SIG-M5 (cell line): ENCODE measurements around the gene MYPN.
"Not testable (repeated sequence)": the region's sequence is repeated elsewhere in the genome, so short reads cannot be mapped to it uniquely, and the experiment has no call there.

Experiments
- DNase-seq: peaks from one replicate; lab custom pipeline; 2025; lab: John Stamatoyannopoulos, UW

MYPN gene, protein sequence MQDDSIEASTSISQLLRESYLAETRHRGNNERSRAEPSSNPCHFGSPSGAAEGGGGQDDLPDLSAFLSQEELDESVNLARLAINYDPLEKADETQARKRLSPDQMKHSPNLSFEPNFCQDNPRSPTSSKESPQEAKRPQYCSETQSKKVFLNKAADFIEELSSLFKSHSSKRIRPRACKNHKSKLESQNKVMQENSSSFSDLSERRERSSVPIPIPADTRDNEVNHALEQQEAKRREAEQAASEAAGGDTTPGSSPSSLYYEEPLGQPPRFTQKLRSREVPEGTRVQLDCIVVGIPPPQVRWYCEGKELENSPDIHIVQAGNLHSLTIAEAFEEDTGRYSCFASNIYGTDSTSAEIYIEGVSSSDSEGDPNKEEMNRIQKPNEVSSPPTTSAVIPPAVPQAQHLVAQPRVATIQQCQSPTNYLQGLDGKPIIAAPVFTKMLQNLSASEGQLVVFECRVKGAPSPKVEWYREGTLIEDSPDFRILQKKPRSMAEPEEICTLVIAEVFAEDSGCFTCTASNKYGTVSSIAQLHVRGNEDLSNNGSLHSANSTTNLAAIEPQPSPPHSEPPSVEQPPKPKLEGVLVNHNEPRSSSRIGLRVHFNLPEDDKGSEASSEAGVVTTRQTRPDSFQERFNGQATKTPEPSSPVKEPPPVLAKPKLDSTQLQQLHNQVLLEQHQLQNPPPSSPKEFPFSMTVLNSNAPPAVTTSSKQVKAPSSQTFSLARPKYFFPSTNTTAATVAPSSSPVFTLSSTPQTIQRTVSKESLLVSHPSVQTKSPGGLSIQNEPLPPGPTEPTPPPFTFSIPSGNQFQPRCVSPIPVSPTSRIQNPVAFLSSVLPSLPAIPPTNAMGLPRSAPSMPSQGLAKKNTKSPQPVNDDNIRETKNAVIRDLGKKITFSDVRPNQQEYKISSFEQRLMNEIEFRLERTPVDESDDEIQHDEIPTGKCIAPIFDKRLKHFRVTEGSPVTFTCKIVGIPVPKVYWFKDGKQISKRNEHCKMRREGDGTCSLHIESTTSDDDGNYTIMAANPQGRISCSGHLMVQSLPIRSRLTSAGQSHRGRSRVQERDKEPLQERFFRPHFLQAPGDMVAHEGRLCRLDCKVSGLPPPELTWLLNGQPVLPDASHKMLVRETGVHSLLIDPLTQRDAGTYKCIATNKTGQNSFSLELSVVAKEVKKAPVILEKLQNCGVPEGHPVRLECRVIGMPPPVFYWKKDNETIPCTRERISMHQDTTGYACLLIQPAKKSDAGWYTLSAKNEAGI (N-terminal part only)

DNA sequence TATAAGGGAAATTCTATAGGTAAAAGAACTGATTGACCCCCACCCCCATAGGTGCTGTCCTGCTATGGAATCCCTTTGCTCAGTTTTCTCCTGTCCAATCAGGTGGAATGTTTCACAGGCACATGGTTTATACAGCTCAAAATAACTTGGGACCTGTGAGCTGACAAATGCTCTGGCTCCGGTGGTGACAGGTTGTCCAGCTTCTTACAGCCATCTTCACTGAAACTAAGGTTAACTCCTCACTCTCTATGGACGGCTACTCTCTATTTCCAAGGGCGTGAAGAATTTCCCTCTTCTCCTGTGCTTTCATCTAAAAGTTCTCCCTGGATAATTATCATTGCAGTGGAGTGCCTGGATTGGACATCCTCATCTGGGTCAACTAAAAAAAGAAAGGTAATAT is at the start of gene MYPN:
Gene MYPN, plus strand, starts transcription at position 158 of the 400 bp plus-strand sequence. CDS start 11,951 bp downstream, outside the sequence.
- DNase-seq = no peak

- no peak for DNase-seq
Observed at GRCh38 chr10:68067029-68067428, 42.3 kb upstream of the MYPN start.

- DNase-seq = no peak
Observed at GRCh38 chr10:68067508-68067907, 41.8 kb upstream of the MYPN start.

GRCh38 chr10:68073631-68074030 is 35.7 kb upstream of the MYPN start:
- DNase-seq = no peak

DNA sequence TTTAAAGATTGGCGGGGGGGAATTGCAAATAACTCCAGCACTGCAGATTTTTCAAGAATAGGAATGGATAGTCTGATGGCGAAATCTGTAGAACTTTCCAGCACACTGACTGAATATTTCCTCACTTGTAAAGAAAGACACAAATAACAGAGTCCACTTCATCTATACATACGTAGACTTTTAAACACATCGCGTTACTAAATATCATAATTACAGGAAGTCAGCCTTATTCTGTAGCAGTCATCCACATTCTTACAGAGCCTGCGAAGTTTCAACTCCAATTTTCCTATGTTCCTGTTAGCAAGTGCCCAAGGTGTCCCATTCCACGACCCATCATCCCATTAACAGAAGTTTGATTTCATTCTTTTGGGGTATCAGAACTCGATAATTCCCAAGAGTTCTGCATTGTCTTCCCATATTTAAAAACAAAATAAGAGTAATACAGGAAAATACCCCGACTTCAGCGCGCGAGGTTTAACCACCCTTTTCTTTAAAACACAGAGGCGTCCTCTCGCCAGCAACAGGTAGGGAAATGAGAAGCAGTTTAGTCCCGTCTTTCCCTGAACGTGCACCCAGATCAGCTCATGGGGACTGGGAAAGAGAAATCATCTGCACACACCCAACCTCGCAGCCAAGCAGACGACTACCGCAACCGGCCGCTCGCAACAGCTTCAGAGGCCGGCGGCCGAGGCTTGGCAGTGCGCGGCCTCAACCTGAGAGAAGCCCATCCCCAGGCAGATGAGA is 35.1 kb upstream of the MYPN start:
- no peak for DNase-seq

GRCh38 chr10:68074775-68075549 is 34.3 kb upstream of the MYPN start, which contains the start of gene HERC4:
HERC4 (minus strand) TSS chr10:68075283; CDS start chr10:68073108, 2,175 bp downstream.
- no peak for DNase-seq

- DNase-seq = no peak
Observed at GRCh38 chr10:68075550-68076004, 33.7 kb upstream of the MYPN start.

DNA sequence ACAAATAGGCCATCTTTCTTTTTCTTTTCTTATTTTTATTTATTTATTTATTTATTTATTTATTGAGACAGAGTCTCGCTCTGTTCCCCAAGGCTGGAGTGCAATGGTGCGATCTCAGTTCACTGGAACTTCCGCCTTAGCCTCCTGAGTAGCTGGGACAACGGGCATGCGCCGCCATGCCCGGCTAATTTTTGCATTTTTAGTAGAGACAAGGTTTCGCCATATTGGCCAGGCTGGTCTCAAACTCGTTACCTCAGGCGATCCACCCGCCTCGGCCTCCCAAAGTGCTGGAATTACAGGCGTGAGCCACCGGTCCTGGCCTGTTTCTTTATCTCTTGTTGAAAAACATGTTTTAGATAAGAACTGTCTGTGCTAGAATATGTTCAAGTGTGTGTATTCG is 33.2 kb upstream of the MYPN start:
- DNase-seq = not testable (repeated sequence)

DNA sequence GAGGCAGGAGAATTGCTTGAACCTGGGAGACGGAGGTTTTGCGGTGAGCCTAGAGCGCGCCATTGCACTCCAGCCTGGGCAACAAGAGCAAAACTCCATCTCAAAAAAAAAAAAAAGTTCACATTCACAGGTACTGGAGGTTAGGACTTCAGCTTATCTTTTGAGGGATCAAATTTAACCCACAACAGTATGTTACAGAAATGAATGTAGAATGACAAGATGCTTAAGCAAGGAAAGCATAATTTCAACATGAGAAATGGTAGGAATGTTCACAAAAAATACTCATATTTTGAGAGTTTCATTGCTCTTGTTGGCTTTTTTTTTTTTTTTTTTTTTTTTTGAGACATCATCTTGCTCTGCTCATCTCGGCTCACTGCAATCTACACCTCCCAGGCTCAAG is 32.3 kb upstream of the MYPN start:
- DNase-seq = no peak

DNA sequence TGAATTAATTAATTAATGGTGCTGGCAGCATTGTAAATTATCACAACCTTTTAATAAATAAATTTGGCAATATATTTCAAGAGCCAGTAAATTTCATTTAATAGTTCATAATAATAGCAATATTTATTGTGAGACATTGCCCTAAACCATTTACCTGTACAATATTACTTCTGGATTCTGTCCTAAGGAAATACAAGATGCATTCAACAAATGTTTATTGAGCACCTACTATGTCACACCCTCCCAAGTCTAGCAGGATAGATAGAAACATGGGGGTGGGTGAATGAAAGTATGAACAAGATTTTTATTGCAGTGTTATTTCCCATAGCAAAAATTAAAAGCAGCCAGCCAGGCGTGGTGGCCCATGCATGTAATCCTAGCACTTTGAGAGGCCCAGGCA is 29.9 kb upstream of the MYPN start:
- DNase-seq = no peak

DNA sequence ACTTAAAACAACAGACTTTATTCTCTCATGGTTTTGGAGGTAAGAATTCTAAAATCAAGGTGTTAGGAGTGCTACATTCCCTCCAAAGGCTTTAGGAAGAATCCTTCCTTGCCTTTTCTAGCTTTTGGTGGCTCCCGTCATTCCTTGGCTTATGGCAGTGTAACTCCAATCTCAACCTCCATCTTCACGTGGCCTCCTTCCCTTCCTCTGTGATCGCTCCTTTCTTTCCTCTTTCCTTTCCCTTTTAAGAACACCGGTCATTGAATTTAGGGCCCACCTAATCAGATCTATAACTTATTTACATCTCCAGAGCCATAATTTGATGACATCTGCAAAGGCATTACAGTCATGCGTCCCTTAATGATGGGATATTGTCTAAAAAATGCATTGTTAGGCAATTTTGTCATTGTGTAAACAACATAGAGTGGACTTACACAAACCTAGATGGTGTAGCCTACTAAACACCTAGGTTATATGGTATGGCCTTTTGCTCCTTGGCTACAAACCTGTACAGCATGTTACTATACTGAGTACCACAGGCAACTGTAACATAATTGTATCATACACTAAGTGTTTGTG is 28.3 kb upstream of the MYPN start:
- DNase-seq = no peak

DNA sequence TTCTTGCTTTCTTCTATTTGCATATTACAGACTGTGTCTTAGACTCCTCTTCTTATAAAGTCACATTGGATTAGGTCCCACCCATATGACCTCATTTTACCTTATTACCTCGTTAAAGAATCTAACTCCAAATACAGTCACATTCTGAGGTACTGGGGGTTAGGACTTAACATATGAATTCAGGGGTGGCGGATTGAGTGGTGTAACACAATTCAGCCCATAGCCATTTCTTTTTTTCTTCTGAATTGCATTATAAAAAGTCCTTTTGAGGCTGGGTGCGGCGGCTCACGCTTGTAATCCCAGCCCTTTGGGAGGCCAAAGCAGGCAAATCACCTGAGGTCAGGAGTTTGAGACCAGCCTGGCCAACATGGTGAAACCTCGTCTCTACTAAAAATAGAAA is 27.4 kb upstream of the MYPN start:
- DNase-seq = no peak

- DNase-seq = no peak
Observed at GRCh38 chr10:68082872-68083271, 26.4 kb upstream of the MYPN start.

DNA sequence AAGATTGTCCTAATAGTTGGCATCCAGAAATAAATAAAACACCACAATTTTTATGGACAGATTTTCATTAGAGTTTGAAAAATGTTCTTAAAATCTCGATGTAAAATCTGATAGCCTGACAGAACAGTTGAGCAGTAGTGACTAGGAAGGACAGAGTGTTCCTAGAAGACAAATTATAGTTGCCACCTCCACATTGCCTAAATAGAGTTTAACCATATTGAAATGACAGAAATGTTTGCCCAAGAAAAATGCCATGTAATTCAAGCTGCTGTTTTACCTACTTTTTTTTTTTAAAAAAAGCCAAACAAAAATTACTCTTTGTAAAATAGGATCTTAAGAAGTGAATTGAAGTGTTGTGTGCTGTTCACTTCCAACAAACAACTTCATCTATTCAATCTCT is 25.3 kb upstream of the MYPN start:
- no peak for DNase-seq

DNA sequence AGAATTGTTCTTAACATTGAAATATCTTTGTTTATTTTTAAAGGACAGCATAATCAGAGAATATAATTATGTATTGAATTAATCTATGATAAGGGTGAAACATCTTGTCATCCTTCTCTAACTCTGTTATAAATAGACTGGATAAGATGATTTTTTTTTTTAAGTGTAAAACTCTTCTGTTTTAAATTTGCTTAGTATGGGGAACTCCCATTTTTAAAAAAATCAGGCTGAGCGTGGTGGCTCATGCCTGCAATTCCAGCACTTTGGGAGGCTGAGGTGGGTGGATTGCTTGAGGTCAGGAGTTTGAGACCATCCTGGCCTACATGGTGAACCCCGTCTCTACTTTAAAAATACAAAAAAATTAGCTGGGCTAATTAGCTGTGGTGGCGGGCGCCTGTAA is 24.8 kb upstream of the MYPN start:
- DNase-seq = no peak

- no peak for DNase-seq
Observed at GRCh38 chr10:68086011-68086410, 23.3 kb upstream of the MYPN start.

DNA sequence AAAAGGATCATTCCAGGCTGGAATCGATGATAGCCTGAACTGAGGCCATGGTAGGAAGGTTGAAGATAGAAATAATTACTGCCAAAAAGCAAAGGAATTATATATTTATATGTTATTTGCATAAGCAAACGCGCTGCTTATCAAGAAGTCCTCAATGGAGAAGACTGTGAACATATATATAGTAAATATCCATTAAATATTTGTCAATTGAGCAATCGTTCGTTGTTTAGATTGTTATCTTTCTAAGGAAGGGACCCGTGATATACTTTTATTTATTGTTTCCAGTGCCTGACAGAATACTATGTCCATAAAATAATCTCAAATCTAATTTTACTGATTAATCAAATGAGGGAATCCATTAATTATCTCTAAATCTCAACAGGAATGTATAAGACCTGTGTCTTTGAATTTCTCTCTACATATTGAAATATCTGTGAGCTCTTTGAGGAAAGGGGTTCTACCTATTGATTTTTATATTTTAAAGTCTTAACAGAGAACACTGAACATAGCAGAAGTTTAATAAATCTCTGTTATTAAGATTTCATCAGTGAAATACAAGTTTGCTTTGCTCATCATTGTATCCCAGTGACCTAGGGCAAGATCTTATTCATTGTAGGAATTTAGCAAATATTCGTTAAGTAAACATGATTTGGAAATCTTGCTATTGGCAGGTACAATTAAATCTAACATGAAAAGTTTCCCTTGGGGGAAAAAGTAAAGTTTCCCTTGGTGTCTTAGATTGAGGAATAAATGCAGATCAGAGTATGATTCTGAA is 22.2 kb upstream of the MYPN start:
- DNase-seq = no peak

GRCh38 chr10:68087685-68088401 is 21.4 kb upstream of the MYPN start:
- no peak for DNase-seq

DNA sequence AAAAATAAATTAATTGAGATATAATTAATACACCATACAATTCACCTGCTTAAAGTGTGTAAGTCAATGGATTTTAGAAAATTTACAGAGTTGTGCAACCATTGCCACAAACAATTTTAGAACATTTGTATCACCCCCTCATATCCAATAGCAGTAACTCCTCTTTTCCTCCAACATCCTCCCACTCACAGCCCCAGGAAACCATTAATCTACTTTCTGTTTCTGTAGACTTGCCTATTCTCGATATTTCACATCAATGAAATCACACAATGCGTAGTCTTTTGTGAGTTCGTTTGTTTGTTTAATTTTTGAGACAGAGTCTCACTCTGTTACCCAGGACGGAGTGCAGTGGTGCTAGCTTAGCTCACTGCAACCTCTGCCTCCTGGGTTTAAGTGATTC is 20.5 kb upstream of the MYPN start:
- no peak for DNase-seq
